T-helper 2 cell treated with Interferon-gamma antibody and Interleukin-4, amounts not matched to agents 100 ng/mL and 5 ng/mL, for 36 hours (primary cell): ENCODE data around the gene KRT8. TPM values are rescaled to one million over a fixed set of nuclear protein-coding genes. Genes with fewer than 3 reads are reported as not detected.

Source experiments
- intact Hi-C: fragments of 100-400 bp; cut with micrococcal nuclease; formaldehyde crosslinking; loops from one replicate; pipeline ENCODE4 v1.15.1; 2023
- total RNA-seq: library from RNA; stranded (reverse); gene quantifications from 2 replicates; pipeline ENCODE4 v1.2.3, GENCODE V29; 2022

The KRT8 gene
- total RNA-seq, 1 donor from 2014 or later, result 0.39 TPM

GRCh38 chr12:52925717-52926595 lies 21.1 kb upstream of the KRT8 start:
- intact Hi-C loops, result no loop called here

- intact Hi-C loops, result no loop called here
Measured at GRCh38 chr12:52924764-52925716, 20.2 kb upstream of the KRT8 start.

GRCh38 chr12:52921488-52922165 lies 16.8 kb upstream of the KRT8 start:
- intact Hi-C loops, result no loop called here

DNA sequence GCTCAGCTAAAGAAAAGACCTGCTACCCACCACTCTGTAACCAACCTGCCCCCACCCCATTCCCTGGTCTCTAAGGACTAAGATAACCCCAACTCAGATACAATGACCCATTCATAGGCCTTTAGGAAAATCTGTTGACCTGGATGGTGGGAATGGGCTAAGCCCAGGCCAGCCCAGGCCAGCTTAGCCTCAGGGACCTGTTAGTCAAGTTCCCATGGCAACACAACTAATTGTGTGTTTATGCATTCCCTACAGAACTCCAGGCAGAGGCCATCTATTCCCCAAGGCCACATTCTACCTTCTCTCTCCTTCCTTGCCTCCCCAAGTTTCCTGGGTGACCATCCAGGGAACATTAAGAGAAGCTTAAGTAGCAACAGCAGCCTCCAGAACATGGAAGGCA lies 16.1 kb upstream of the KRT8 start:
- intact Hi-C loops, result no loop called here

- intact Hi-C loops, result no loop called here
Measured at GRCh38 chr12:52918784-52919183, 13.9 kb upstream of the KRT8 start.

GRCh38 chr12:52918351-52918750 lies 13.5 kb upstream of the KRT8 start:
- intact Hi-C loops, result no loop called here

DNA sequence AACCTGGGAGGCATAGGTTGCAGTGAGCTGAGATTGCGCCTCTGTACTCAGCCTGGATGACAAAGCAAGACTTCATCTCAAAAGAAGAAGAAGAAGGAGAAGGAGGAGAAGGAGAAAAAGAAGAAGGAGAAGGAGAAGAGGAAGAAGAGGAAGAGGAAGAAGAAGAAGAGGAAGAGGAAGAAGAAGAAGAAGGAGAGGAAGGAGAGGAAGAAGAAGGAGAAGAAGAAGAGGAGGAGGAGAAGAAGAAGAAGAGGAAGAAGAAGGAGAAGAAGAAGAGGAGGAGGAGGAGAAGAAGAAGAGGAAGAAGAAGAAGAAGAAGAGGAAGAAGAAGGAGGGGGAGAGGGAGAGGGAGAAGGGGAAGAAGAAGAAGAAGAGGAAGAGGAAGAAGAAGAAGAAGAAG lies 12.9 kb upstream of the KRT8 start:
- intact Hi-C loops, result no loop called here

DNA sequence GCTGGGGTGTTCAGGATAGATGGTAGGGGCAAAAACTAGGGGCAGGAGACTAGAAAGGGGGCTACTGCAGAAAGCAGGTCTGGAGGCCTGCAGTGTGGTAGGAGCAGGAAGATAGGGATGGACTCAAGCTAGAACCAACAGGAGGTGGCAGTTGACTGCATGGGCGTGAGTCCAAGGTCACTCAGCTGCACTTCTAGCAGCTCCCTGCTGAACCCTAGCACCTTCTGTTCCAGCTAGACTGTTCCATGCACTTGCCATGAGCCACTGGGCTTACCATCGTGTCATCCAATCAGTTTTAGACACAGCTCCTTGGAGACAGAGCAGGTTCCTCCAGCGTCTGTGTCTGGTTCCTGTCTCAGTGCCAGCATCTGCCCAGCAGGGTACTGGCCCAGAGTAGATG lies 11.3 kb upstream of the KRT8 start:
- intact Hi-C loops, result no loop called here

DNA sequence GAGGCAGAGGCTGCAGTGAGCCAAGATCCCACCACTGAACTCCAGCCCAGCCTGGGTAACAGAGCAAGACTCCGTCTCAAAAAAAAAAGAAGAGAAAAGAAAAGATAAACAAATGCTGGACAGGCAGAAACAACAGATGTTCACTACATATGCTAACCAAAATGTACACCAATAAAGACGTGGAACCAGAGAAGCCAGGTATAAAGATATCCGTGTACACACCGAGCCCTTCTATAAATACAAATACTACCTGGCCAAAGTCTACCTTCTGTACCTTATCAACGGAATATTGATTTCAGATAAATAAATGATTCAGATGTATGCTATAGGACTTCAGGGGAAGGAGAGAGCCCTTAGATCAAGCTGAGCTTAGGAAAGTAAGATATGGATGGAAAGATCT lies 10.8 kb upstream of the KRT8 start:
- intact Hi-C loops, result no loop called here

DNA sequence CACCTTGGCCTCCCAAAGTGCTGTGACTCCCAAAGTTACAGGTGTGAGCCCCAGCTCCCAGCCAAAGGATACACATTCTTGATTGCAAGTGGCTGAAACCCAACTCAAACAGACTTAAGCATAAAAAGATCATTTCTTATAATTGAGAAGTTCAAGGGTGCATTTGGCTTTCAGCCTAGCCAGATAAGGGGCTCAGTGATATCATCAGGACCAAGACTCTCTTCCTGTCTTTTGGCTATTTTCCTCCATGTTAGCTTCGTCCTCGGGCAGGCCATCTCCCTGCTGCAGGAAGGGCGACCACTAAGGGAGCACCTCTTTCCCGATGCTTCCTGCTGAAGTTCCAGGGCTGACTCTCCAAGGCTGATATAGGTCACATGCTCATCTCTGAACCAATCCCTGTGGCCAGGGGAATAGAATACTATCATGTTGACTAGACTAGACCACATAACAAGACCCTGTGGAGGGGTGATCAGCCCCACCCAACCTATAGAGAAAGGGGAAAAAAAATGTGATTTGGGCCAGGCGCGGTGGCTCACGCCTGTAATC lies 9.8 kb upstream of the KRT8 start:
- intact Hi-C loops, result no loop called here

DNA sequence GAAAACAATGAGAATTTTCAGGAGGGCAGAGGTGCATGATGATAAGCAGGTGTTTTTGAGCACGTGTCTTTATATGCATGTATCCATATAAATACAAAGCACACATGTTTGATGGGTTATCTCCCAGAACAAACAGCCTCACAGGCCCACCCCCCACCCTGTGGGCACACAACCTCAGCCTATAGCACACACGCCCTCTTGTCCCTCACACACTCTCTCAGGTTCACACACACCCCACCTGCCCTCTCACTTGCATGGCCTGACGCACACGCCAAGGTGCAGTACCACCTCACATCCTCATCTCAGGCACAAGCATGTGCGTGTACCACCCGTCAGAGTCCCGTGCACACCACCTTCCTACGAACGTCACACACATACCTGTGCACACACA lies 8.6 kb upstream of the KRT8 start:
- intact Hi-C loops, result no loop called here

DNA sequence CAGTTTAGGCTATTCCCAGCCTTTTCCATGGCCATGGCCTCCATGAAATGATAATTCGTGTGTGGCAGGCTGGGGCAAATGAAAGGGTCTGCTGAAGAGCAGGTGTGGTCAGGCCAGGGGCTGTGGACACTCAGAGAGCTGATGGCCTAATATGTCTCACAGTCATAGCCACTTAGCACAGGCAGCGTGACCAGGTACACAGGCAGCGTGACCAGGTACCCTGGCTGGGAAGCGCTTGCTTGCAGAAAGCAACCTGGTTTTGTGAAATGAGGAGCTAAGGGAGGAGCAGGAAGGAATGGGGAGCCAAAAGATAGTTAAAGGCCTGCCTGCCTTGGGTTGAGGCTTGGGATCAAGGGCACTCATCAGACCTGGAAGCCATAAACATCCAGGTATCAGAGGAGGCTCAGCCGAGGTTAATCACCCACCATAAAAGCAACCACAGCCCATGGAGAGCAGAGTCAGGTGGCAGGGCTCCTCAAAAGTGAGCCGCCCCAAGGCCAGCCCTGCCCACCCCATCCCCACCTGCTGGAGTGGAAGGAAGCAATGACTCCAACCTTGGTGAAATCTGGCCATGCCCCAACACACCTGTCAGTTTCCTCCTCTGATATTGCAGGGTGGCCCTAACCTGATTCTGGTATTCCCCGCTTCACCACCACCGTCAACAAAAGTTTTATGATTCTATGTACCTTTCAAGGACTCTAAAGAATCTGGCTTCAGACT lies 8.0 kb upstream of the KRT8 start:
- intact Hi-C loops, result no loop called here

- intact Hi-C loops, result no loop called here
Measured at GRCh38 chr12:52910248-52910883, 5.5 kb upstream of the KRT8 start.

- intact Hi-C loops, result no loop called here
Measured at GRCh38 chr12:52909796-52910195, 4.9 kb upstream of the KRT8 start.

DNA sequence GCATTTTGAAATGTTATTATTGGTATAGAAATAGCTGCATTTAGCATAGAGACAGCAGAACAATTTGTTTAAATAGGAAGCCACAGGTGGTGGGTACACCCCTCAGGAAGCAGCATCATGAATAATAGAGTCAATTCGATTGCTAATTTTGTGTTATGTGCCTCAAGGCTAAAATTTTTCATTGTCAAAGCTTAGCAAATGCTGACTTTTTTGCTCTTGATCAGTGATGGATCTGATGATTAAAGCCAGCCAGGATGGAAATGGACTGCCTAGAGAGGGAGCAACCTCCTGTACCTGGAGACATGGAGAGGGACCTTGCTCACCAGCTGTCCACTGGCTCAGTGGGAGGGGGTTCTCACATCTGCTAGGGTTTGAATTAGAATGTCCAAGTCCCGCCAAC lies 4.5 kb upstream of the KRT8 start:
- intact Hi-C loops, result no loop called here

DNA sequence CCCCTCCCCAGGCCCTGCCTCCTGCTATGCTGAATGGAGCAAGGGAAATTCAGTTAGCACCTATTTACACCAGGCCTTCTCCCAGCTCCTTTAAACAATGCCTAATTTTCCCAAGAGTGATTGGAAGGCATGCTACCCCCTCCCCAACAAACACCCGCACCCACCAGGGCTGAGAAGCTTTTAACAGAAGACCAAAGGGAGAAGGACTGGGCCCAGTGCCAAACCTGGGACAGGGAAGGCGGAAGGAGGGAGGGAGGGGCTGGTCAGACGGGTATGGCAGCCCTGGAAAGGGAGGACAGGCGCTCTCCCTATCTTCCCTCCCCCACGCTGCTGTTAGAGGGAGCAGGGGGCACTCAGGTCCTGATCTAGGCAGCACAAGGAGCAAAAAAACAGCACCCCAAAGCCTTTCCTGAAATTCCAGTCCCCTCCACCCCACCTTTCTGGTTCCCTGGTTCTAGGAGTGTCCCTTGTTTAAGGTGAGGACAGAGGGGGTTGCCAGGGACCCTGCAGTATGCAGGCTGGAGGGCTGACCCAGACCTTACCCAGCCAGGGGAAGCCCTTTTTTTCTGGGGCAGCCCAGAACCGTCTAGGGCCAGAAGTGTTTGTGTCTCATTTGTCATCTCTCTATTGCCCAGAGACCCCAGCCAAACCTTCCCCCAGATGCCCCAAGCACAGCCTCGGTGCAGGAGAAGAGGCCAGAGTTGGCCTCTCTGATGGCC lies 2.4 kb upstream of the KRT8 start:
- intact Hi-C loops, result no loop called here

DNA sequence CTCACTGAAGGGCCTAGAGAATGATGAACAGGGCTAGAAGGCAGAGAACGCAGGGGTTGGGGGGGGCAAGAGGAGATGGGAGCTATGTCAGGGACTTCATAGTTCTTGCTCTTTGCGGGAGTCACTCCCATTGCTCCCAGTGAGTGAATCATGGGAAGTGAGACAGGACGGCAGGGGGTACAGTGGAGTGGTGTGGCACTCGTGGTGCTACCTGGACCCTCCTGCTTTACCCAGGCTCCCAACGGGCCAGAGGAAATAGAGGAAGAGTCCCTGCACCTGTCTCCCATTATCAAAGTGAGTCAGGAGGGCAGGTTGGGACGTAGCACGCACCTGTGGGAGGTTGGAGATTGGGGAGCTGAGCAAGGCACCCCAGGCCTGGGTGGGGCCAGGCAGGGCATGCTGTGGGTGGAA lies 1.3 kb upstream of the KRT8 start:
- intact Hi-C loops, result no loop called here

GRCh38 chr12:52903855-52904508 lies 894 bp downstream of the KRT8 start:
- intact Hi-C loops, result no loop called here

DNA sequence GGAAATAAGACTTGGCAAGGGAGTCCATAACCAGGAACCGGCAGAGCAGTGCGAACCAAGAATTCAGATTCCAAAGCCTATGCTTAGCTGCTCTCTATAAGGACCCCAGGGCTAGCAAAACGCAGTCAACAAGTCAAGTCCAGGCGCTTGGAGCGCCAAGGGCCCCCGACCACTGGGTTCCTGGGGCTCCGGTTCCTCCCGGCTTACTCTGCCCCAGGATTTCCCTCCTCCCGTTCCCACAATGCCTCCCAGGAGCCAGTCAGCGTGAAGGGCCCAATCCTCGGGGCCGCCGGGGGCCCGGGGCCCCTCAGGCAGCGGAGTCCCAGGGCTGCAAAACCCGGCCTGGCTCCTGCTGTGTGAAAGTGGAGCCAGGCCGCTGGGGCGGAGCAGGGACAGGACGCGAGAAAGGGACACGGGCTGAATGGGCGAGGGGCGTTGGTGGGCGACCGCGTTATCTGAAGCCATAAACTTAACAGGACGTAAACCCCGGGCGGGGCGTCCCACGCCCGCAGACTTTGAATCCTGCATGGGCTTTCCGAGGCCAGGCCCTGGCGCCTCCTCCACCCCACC lies 1.5 kb downstream of the KRT8 start:
- intact Hi-C loops, result no loop called here
